Measurements from ENCODE around the gene GTF3C1.

The GTF3C1 gene

DNA sequence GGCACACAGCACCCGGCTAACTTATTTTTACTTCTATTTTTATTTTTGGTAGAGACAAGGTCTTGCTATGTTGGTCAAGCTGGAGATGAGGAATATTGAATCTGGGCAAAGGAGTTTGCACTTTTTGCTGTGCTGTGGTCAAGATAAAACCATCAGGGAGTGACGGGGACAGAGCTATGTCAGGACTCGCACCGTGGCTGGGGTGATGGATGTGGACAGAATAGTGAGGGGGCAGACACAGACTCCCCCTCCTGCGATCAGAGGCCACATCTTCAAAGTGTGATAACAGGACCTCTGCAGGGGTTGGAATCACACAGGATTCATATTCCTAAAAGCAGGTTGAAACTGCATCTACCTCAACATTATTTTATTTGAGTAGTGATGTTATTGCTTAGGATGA lies 122.2 kb downstream of the GTF3C1 start:
- no peak for DNase-seq (ENCODE audit: low read depth)

DNA sequence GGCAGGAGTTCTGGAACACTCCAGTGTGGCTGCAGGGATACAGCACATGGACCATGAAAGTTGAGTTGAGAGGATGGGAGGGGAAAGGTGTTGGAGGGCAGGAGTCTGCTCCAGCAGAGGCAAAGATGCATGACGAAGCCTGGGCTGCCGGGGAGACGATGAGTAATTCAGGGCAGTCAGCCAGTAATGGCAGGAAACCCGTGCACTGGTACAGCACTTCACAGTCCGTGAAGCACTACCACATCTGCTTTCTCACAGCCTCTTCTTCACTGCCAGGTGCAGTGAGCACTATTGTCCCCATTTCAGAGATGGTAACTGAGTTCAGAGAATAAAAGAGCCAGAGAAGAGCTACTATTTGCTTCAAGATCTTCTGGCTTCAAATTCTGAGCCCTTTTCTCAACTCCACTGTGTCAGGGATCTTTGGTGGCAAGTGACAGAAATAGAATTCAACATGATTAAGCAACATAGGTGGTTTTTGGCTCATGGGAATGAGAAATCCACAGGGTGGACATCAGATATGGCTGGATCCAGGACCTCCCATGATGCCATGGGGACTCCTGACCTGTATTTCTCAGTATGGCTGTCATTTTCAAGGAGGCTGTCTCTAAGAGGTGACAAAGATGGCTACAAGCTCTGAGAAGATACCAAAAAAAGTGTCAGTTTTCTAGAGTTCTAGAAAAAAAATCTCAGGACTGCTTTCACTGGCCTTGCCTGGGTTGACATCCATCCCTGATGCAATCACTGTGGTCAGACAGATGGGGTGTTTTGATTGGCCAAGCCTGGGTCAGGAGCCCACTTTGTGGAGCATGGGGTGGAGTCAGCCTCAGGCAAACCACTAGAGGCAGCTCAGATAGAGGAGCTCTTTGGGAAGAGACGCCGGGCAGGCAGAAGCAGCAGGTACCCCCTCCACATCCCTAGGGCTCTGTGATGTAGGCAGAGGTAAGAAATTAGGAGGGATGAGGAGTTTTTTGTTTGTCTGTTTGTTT lies 123.0 kb downstream of the GTF3C1 start:
- peak; percentile 67 for DNase-seq (ENCODE audit: low read depth)

DNA sequence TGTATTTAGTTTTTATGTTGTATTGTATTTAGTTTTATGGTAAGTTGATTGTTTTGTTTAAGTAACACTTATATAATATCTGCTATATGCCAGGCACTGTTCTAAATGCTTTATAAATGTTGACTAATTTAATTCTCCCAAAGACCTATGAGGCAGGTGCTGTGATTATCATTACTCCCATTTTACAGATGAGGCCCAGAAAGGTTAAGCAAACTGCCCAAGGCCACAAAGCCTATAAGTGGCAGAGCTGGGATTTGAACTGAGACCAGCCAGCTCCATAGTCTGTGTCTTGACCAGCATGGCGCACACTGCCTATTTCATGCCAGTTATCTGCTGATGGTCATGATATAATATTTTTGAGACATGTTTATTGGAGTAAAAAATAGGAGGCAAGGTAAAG lies 123.8 kb downstream of the GTF3C1 start:
- DNase-seq (ENCODE audit: low read depth), result no peak

DNA sequence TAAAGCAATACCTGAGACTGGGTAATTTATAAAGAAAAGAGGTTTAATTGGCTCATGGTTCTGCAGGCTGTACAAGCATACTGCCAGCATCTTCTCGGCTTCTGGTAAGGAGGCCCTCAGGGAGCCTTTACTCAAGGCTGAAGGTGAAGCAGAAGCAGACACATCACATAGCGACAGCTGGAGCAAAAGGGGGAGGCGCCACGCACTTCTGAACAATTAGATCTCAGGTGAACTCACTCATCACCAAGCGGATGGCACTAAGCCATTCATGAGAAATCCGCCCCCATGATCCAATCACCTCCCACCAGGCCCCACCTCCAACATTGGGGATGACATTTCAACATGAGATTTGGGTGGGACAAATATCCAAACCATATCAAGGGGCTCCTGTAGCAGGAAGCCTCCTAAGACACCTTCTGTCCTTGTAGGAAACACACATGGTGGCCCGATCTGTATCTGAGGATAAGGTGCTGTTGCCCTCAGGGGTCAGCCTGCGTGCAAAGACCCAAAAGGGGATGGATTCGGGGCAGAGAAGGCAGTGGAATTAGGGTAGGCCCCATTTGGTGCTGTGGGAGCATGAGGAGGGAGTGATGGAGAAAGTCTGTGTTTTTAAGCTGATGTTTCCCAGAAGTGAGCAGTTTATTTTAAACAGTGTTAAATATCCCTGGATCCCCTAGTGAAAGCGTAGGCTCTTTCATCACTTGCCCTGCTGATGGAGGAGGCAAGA lies 124.8 kb downstream of the GTF3C1 start:
- DNase-seq (ENCODE audit: low read depth), result no peak

DNA sequence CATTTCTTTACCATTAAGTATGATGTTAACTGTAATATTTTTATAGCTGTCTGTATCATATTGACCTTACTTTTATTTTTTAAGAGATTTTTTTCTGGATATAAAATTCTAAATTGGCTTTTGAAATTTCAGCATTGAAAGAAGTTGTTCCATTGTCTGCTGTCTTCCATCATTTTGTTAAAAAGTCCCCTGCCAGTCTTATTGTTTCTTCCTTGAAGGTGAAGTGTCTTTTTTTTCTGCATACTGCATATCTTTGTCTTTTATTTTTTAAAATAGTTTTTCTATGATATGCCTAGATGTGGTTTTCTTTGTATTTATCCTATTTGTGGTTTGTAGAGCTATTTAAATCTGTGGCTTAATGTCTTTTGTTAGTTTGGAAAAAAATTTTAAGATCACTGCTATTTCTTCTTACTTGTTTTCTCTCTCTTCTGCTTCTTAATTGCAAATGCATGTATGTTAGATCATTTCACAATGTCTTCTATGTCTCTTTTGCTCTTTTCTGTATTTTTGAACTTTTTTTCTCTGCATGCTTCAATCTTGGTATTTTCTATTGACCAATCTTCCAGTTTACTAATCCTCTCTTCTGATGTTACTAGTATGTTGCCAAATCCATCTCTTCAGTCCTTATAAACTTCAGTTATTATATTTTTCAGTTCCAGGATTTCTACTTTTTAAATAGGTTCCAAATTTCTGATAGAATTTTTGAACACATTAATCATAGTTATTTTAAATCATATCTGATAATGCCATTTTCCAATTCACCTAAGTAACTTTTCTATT lies 127.6 kb downstream of the GTF3C1 start:
- no peak for DNase-seq (ENCODE audit: low read depth)

DNA sequence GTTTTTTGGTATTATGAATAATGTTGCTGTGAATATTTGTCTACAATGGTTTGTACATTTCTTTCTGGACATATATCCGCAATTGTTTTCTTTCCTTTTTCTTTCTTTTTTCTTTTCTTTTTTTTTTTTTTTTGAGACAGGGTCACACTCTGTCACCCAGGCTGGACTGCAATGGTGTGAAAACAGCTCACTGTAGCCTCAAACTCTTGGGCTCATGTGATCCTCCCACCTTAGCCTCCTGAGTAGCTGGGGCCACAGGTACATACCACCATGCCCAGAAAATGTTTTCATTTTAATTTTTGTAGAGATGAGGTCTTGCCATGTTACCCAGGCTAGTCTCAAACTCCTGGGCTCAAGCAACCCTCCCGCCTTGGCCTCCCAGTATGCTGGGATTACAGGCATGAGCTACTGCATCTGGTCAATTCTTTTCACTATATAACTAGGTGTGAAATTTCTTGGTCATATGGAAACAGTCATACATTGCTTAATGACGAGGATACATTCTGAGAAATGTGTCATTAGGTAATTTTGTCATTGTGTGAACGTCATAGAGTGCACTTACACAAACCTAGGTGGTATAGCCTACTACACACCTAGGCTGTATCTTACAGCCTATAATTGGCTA lies 132.6 kb downstream of the GTF3C1 start:
- no peak for DNase-seq (ENCODE audit: low read depth)

DNA sequence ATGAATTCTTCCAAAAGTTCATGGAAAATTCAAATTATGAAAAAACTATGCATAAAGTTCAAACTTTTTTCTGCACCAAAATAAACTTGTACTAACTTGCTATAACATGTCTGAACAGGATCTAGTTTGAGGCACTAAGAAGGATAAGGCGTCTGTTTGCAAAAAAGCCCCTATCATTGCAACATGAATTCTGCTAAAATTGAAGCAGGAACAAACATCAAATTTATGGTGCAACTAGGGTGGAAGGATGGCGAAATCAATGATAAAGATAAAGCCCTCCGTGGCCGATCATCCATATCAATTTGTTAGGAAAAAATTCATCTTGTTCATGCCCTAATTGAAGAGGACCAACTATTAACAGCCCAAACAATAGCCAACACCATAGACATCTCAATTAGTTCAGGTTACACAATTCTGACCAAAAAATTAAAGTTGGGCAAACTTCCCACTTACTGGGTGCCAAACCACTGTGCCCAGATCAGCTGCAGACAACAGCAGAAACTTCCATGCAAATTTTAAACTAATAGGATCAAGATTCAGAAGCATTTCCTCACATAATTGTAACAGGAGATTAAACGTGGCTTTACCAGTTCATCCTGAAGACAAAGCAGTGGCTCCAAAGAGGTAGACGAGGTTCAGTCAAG lies 134.8 kb downstream of the GTF3C1 start:
- DNase-seq (ENCODE audit: low read depth), result no peak

DNA sequence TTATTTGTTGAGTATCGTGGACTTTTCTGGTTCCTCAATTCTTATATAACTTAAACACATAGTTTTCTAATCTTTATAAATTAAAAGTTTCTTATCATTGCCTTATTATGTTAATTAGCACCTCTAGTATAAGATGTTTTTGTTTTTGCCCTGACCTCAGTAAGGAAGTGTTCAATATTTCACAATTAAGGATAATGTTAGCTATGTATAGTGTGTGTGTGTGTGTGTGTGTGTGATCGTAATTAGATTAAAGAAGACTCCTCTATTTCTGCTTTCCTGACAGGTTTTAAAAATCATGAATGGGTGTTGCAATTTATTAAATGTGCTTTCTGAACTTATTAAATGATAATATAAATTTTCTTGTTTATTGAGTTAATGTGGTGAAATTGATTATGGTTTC lies 135.8 kb downstream of the GTF3C1 start:
- DNase-seq (ENCODE audit: low read depth), result no peak

DNA sequence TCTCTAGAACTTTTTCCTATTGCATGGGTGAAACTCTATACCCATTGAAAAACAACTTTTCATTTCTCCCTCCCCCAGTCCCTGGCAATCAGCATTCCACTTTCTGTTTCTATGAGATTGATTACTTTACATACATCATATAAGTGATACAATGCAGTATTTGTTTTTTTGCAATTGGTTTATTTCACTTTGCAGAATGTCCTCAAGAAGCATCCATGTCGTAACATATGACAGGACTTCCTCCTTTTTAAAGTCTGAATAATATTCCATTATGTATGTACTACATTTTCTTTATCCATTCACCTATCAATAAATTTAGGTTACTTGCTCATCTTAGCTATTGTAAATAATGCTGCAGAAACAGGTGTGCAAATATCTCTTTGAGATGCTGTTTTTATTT lies 139.0 kb downstream of the GTF3C1 start:
- DNase-seq (ENCODE audit: low read depth), result no peak

All from T-helper 22 cell (primary cell).